HepG2 (cell line): ENCODE results near the gene SERPINB6. TPM values are rescaled to one million over a fixed set of nuclear protein-coding genes. Genes with fewer than 3 reads are reported as not detected.

Source experiments
- HES4 ChIP-seq: sonication (generic); formaldehyde crosslinking; IDR thresholded peaks from 2 replicates; pipeline ENCODE4 v1.9.0; 2021; ENCODE audit warnings: mild to moderate bottlenecking, missing genetic modification reagents, borderline replicate concordance
- JARID2 ChIP-seq: sonication (generic); formaldehyde crosslinking; IDR thresholded peaks from 2 replicates; pipeline ENCODE4 v1.8.1; 2023; ENCODE audit warnings: missing genetic modification reagents, inconsistent platforms; ENCODE audit not compliant: insufficient replicate concordance
- KAT2B ChIP-seq: fragments of 150-350 bp; IDR thresholded peaks from 2 replicates; pipeline ENCODE4 v1.6.1; 2014; ENCODE audit warnings: low read depth, low read length, borderline replicate concordance
- MLLT10 ChIP-seq: sonication (generic); formaldehyde crosslinking; IDR thresholded peaks from 2 replicates; pipeline ENCODE4 v1.4.0; 2020; ENCODE audit warnings: missing genetic modification reagents
- REXO4 ChIP-seq: sonication (generic); formaldehyde crosslinking; IDR thresholded peaks from 2 replicates; pipeline ENCODE4 v1.8.0; 2022; ENCODE audit warnings: missing genetic modification reagents, mild to moderate bottlenecking, borderline replicate concordance
- SPEN ChIP-seq: sonication (generic); formaldehyde crosslinking; IDR thresholded peaks from 2 replicates; pipeline ENCODE4 v1.5.1; 2020; ENCODE audit warnings: low read depth, mild to moderate bottlenecking, missing genetic modification reagents
- ZFP36L2 ChIP-seq: sonication (generic); formaldehyde crosslinking; IDR thresholded peaks from 2 replicates; pipeline ENCODE4 v1.4.0; 2020; ENCODE audit warnings: missing genetic modification reagents
- ZNF430 ChIP-seq: sonication (generic); formaldehyde crosslinking; IDR thresholded peaks from 2 replicates; pipeline ENCODE4 v1.9.0; 2021; ENCODE audit warnings: mild to moderate bottlenecking, missing genetic modification reagents
- ZNF709 ChIP-seq: sonication (generic); formaldehyde crosslinking; IDR thresholded peaks from 2 replicates; pipeline ENCODE4 v1.5.0; 2020; ENCODE audit warnings: mild to moderate bottlenecking, missing genetic modification reagents
- polyA plus RNA-seq, 8 experiments: library from polyadenylated mRNA; depleted of rRNA in 3 of 8; stranded (reverse) in 7 of 8; unstranded in 1 of 8; fragments of >200 nt; fragmentation: Illumina TruSeq in 4 of 8; extraction: Trizol in 4 of 8; gene quantifications; 2 replicates each; pipeline versions ENCODE4 v1.2.1 to v1.2.3, GENCODE V29; 2011 to 2016; ENCODE audit warnings: low read depth in 4 of 8, missing spikeins in 1 of 8, mixed read lengths in 1 of 8; ENCODE audit not compliant: insufficient read depth in 1 of 8
- total RNA-seq, 5 experiments: library from RNA; depleted of rRNA; stranded (reverse); fragments of >200 nt; fragmentation: Illumina TruSeq; extraction: Trizol; gene quantifications; 2 replicates each; pipeline ENCODE4 v1.2.3, GENCODE V29; 2016; ENCODE audit warnings: low read depth in 1 of 5
- TF ChIP-seq, protein P1 (sequence below): sonication (generic); formaldehyde crosslinking; IDR thresholded peaks from 2 replicates; pipeline ENCODE4 v1.9.0; 2022; ENCODE audit warnings: low read depth, missing genetic modification reagents
- TF ChIP-seq, protein P2 (sequence below): sonication (generic); formaldehyde crosslinking; IDR thresholded peaks from 2 replicates; pipeline ENCODE4 v1.5.1; 2020; ENCODE audit warnings: missing genetic modification reagents, mild to moderate bottlenecking, borderline replicate concordance
- TF ChIP-seq, protein P3 (sequence below): sonication (generic); formaldehyde crosslinking; IDR thresholded peaks from 2 replicates; pipeline ENCODE4 v1.4.0; 2020; ENCODE audit warnings: mild to moderate bottlenecking, low read depth, missing genetic modification reagents
- TF ChIP-seq, protein P4 (sequence below): sonication (generic); formaldehyde crosslinking; IDR thresholded peaks from 2 replicates; pipeline ENCODE4 v1.9.0; 2022; ENCODE audit warnings: missing genetic modification reagents, mild to moderate bottlenecking, borderline replicate concordance
- TF ChIP-seq, protein P5 (sequence below): sonication (generic); formaldehyde crosslinking; IDR thresholded peaks from 2 replicates; pipeline ENCODE4 v1.8.1; 2023; ENCODE audit warnings: missing genetic modification reagents, inconsistent platforms, borderline replicate concordance
- TF ChIP-seq, protein P6 (sequence below): sonication (generic); formaldehyde crosslinking; IDR thresholded peaks from 2 replicates; pipeline ENCODE4 v1.4.0; 2020; ENCODE audit warnings: mild to moderate bottlenecking, missing genetic modification reagents, borderline replicate concordance

The SERPINB6 gene
- total and polyA plus RNA-seq, 2 of the 13 experiments (the other 11 are each of a cell fraction or from before 2014, with no cell fraction given) = 38.2 to 61.3 TPM

DNA sequence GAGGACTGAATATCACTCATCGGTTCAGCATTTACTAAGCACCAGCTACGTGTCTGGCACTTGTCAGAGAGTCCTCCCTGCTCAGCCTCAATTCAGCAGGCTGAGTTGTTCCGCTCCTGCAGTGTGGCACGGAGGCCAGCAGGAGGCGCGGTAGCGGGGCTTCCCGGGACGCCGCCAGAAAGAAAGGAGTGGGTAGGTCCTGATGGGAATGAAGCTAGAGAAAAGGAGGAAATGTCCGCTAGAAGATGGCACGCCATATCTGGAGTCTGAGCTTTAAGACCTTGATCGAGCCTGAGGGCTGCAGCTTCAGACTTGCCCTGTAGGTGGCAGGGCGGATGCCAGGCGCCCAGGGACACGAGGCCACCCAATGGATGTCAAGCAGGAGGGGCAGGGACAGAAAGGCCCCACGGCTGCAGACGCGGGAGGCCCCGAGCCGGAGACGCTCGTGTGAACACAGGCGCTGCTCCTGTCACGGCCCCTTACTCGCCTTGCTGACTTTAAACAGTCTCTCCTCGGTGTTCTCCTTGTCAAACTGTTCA, 18.7 kb downstream of the SERPINB6 start (continued):
- TF ChIP-seq, protein P1, sequence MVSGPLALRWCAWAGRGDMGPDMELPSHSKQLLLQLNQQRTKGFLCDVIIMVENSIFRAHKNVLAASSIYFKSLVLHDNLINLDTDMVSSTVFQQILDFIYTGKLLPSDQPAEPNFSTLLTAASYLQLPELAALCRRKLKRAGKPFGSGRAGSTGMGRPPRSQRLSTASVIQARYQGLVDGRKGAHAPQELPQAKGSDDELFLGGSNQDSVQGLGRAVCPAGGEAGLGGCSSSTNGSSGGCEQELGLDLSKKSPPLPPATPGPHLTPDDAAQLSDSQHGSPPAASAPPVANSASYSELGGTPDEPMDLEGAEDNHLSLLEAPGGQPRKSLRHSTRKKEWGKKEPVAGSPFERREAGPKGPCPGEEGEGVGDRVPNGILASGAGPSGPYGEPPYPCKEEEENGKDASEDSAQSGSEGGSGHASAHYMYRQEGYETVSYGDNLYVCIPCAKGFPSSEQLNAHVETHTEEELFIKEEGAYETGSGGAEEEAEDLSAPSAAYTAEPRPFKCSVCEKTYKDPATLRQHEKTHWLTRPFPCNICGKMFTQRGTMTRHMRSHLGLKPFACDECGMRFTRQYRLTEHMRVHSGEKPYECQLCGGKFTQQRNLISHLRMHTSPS = peak; percentile 62; the same call in 1 of the 2 replicates
- TF ChIP-seq REXO4 (CRISPR knock-in tag) = no peak
- TF ChIP-seq, protein P2, sequence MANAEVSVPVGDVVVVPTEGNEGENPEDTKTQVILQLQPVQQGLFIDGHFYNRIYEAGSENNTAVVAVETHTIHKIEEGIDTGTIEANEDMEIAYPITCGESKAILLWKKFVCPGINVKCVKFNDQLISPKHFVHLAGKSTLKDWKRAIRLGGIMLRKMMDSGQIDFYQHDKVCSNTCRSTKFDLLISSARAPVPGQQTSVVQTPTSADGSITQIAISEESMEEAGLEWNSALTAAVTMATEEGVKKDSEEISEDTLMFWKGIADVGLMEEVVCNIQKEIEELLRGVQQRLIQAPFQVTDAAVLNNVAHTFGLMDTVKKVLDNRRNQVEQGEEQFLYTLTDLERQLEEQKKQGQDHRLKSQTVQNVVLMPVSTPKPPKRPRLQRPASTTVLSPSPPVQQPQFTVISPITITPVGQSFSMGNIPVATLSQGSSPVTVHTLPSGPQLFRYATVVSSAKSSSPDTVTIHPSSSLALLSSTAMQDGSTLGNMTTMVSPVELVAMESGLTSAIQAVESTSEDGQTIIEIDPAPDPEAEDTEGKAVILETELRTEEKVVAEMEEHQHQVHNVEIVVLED (CRISPR knock-in tag) = peak; percentile 41; the same call in 1 of the 2 replicates
- peak; percentile 72 for TF ChIP-seq JARID2
- no peak for TF ChIP-seq ZNF709
- TF ChIP-seq HES4 (CRISPR knock-in tag) = no peak
- no peak for TF ChIP-seq ZFP36L2 (CRISPR knock-in tag)
- no peak for TF ChIP-seq ZNF430 (CRISPR knock-in tag)
- TF ChIP-seq, protein P3, sequence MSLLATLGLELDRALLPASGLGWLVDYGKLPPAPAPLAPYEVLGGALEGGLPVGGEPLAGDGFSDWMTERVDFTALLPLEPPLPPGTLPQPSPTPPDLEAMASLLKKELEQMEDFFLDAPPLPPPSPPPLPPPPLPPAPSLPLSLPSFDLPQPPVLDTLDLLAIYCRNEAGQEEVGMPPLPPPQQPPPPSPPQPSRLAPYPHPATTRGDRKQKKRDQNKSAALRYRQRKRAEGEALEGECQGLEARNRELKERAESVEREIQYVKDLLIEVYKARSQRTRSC (CRISPR knock-in tag) = 0 out of 2 replicates have a peak, but pooled peaks have one; percentile 38
- no peak for TF ChIP-seq MLLT10 (CRISPR knock-in tag)
- TF ChIP-seq, protein P4, sequence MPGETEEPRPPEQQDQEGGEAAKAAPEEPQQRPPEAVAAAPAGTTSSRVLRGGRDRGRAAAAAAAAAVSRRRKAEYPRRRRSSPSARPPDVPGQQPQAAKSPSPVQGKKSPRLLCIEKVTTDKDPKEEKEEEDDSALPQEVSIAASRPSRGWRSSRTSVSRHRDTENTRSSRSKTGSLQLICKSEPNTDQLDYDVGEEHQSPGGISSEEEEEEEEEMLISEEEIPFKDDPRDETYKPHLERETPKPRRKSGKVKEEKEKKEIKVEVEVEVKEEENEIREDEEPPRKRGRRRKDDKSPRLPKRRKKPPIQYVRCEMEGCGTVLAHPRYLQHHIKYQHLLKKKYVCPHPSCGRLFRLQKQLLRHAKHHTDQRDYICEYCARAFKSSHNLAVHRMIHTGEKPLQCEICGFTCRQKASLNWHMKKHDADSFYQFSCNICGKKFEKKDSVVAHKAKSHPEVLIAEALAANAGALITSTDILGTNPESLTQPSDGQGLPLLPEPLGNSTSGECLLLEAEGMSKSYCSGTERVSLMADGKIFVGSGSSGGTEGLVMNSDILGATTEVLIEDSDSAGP (CRISPR knock-in tag) = peak; percentile 95
- TF ChIP-seq, protein P5, sequence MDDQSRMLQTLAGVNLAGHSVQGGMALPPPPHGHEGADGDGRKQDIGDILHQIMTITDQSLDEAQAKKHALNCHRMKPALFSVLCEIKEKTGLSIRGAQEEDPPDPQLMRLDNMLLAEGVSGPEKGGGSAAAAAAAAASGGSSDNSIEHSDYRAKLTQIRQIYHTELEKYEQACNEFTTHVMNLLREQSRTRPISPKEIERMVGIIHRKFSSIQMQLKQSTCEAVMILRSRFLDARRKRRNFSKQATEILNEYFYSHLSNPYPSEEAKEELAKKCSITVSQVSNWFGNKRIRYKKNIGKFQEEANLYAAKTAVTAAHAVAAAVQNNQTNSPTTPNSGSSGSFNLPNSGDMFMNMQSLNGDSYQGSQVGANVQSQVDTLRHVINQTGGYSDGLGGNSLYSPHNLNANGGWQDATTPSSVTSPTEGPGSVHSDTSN (CRISPR knock-in tag) = no peak
- TF ChIP-seq, protein P6, sequence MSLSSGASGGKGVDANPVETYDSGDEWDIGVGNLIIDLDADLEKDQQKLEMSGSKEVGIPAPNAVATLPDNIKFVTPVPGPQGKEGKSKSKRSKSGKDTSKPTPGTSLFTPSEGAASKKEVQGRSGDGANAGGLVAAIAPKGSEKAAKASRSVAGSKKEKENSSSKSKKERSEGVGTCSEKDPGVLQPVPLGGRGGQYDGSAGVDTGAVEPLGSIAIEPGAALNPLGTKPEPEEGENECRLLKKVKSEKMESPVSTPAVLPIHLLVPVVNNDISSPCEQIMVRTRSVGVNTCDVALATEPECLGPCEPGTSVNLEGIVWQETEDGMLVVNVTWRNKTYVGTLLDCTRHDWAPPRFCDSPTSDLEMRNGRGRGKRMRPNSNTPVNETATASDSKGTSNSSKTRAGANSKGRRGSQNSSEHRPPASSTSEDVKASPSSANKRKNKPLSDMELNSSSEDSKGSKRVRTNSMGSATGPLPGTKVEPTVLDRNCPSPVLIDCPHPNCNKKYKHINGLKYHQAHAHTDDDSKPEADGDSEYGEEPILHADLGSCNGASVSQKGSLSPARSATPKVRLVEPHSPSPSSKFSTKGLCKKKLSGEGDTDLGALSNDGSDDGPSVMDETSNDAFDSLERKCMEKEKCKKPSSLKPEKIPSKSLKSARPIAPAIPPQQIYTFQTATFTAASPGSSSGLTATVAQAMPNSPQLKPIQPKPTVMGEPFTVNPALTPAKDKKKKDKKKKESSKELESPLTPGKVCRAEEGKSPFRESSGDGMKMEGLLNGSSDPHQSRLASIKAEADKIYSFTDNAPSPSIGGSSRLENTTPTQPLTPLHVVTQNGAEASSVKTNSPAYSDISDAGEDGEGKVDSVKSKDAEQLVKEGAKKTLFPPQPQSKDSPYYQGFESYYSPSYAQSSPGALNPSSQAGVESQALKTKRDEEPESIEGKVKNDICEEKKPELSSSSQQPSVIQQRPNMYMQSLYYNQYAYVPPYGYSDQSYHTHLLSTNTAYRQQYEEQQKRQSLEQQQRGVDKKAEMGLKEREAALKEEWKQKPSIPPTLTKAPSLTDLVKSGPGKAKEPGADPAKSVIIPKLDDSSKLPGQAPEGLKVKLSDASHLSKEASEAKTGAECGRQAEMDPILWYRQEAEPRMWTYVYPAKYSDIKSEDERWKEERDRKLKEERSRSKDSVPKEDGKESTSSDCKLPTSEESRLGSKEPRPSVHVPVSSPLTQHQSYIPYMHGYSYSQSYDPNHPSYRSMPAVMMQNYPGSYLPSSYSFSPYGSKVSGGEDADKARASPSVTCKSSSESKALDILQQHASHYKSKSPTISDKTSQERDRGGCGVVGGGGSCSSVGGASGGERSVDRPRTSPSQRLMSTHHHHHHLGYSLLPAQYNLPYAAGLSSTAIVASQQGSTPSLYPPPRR (CRISPR knock-in tag) = peak; percentile 79; the same call in 1 of the 2 replicates
- no peak for TF ChIP-seq KAT2B
- TF ChIP-seq SPEN = peak; percentile 71; the same call in 1 of the 2 replicates
